Activated CD8-positive, alpha-beta T cell treated with anti-CD3 and anti-CD28 coated beads, Interleukin-2, amount 10 ng/mL, durations not matched to agents 7 days and 5 days (primary cell): ENCODE data around the gene BTLA. TPM values are rescaled to one million over a fixed set of nuclear protein-coding genes. Genes with fewer than 3 reads are reported as not detected.
"Not testable (repeated sequence)": the region's sequence is repeated elsewhere in the genome, so short reads cannot be mapped to it uniquely, and the experiment has no call there.

Source experiments
- ATAC-seq: fragments of 150-1000 bp; cut with Tn5 transposase; one replicate; pipeline ENCODE4 v1.10.0; 2021; ENCODE audit warnings: moderate library complexity
- CTCF ChIA-PET: fragments of 350-600 bp; sonication (Branson Sonifier 250); formaldehyde crosslinking; loops from one replicate; lab custom pipeline; 2021; ENCODE audit warnings: antibody characterized with exemption; lab: Charles Lee
- POLR2A ChIA-PET: fragments of 350-600 bp; sonication (Branson Sonifier 250); formaldehyde crosslinking; loops from one replicate; lab custom pipeline; 2021; ENCODE audit warnings: antibody characterized with exemption; lab: Charles Lee
- DNase-seq: peaks from one replicate; pipeline ENCODE4 v3.0.0-alpha.2; 2020
- H3K27ac Mint-ChIP-seq: one replicate; pipeline ENCODE4 v1.8.0; 2021; ENCODE audit warnings: mild to moderate bottlenecking, mixed read lengths
- H3K27me3 Mint-ChIP-seq: one replicate; pipeline ENCODE4 v1.8.0; 2021; ENCODE audit warnings: low read depth, mixed read lengths
- H3K36me3 Mint-ChIP-seq: one replicate; pipeline ENCODE4 v1.8.0; 2021; ENCODE audit warnings: low read depth, mixed read lengths
- H3K4me1 Mint-ChIP-seq: one replicate; pipeline ENCODE4 v1.8.0; 2021; ENCODE audit warnings: low read depth, mixed read lengths
- H3K4me3 Mint-ChIP-seq: one replicate; pipeline ENCODE4 v1.8.0; 2021; ENCODE audit warnings: mild to moderate bottlenecking, mixed read lengths
- H3K9me3 Mint-ChIP-seq: one replicate; pipeline ENCODE4 v1.8.0; 2022; ENCODE audit warnings: mixed read lengths; ENCODE audit not compliant: insufficient read depth
- total RNA-seq, 2 experiments: library from RNA; stranded (reverse); gene quantifications; one replicate each; pipeline ENCODE4 v1.2.3, GENCODE V29; 2021

The BTLA gene
- total RNA-seq, 2 experiments from 2014 or later = 22.3 to 26.0 TPM

GRCh38 chr3:112508860-112509259, 9.6 kb upstream of the BTLA start:
- no peak overlapping the region for H3K4me3 Mint-ChIP-seq
- peaks cover 28% of the 10 kb centered on the region for H3K9me3 Mint-ChIP-seq
- H3K36me3 Mint-ChIP-seq = peaks cover 13% of the 10 kb centered on the region
- no peak overlapping the region for H3K27ac Mint-ChIP-seq
- CTCF ChIA-PET = no interaction called here
- ATAC-seq (no peak), DNase-seq (no peak)
- peaks cover 17% of the 10 kb centered on the region for H3K4me1 Mint-ChIP-seq
- POLR2A ChIA-PET = no interaction called here
- no peaks in the 10 kb centered on the region for H3K27me3 Mint-ChIP-seq

GRCh38 chr3:112508261-112508660, 9.0 kb upstream of the BTLA start:
- Mint-ChIP-seq H3K9me3 (peaks cover 28% of the 10 kb centered on the region), H3K4me3 (no peak overlapping the region), H3K36me3 (peaks cover 13% of the 10 kb centered on the region), H3K4me1 (peaks cover 16% of the 10 kb centered on the region), H3K27me3 (no peaks in the 10 kb centered on the region), H3K27ac (no peak overlapping the region)
- POLR2A ChIA-PET = no interaction called here
- DNase-seq (no peak), ATAC-seq (no peak)
- CTCF ChIA-PET = interaction anchor here (1.0 kb wide), 1 partner anchor 12 kb away, joined by 4 read pairs; no protein-coding TSS in a partner anchor

GRCh38 chr3:112505907-112506306, 6.6 kb upstream of the BTLA start:
- Mint-ChIP-seq H3K27me3 (no peaks in the 10 kb centered on the region), H3K27ac (no peak overlapping the region), H3K36me3 (peaks cover 5% of the 10 kb centered on the region), H3K4me1 (peaks cover 16% of the 10 kb centered on the region), H3K9me3 (peaks cover 25% of the 10 kb centered on the region), H3K4me3 (no peak overlapping the region)
- DNase-seq (no peak), ATAC-seq (no peak)
- ChIA-PET CTCF (interaction anchor here (1.7 kb wide), 1 partner anchor 394 kb away, joined by 6 read pairs; no protein-coding TSS in a partner anchor), POLR2A (no interaction called here)

- Mint-ChIP-seq H3K36me3 (peaks cover 5% of the 10 kb centered on the region), H3K27ac (no peak overlapping the region), H3K9me3 (peaks cover 13% of the 10 kb centered on the region), H3K27me3 (no peaks in the 10 kb centered on the region), H3K4me1 (peaks cover 30% of the 10 kb centered on the region), H3K4me3 (no peak overlapping the region)
- DNase-seq = no peak
- POLR2A ChIA-PET = no interaction called here
- CTCF ChIA-PET = interaction anchor here (1.1 to 1.8 kb wide), 4 partner anchors 9 to 171 kb away, joined by 3 to 7 read pairs (median 4); no protein-coding TSS in a partner anchor
- no peak for ATAC-seq
Measured at GRCh38 chr3:112504123-112504522, 4.9 kb upstream of the BTLA start.

GRCh38 chr3:112503304-112503972, 4.2 kb upstream of the BTLA start:
- no peak for ATAC-seq
- peaks cover 6% of the 10 kb centered on the region for H3K9me3 Mint-ChIP-seq

GRCh38 chr3:112500621-112501020, 1.3 kb upstream of the BTLA start:
- Mint-ChIP-seq H3K9me3 (peaks cover 3% of the 10 kb centered on the region), H3K27me3 (no peaks in the 10 kb centered on the region), H3K36me3 (peaks cover 18% of the 10 kb centered on the region), H3K4me1 (peaks cover 32% of the 10 kb centered on the region), H3K27ac (no peak overlapping the region), H3K4me3 (no peak overlapping the region)
- DNase-seq = no peak
- no peak for ATAC-seq
- ChIA-PET CTCF (interaction anchor here (1.6 to 3.5 kb wide), 6 partner anchors 11 to 364 kb away, joined by 3 to 15 read pairs (median 6); partner anchors contain the start of gene CD200), POLR2A (interaction anchor here (0.8 kb wide), 1 partner anchor 126 kb away, joined by 3 read pairs; no protein-coding TSS in a partner anchor)

More at GRCh38 chr3:112503304-112503972, 4.2 kb upstream of the BTLA start:
- Mint-ChIP-seq H3K36me3 (peaks cover 4% of the 10 kb centered on the region), H3K4me1 (peaks cover 30% of the 10 kb centered on the region), H3K27me3 (no peaks in the 10 kb centered on the region), H3K27ac (no peak overlapping the region), H3K4me3 (no peak overlapping the region)
- CTCF ChIA-PET = interaction anchor here (1.4 to 1.8 kb wide), 3 partner anchors 8 to 12 kb away, joined by 3 to 7 read pairs (median 4); no protein-coding TSS in a partner anchor
- POLR2A ChIA-PET = interaction anchor here (0.6 kb wide), 1 partner anchor 487 kb away, joined by 3 read pairs; the partner anchor contains the start of gene GTPBP8
- DNase-seq = no peak

- no peaks in the 10 kb centered on the region for H3K27me3 Mint-ChIP-seq
- DNase-seq (peak; percentile 30), ATAC-seq (no peak)
- peaks cover 54% of the 10 kb centered on the region for H3K4me1 Mint-ChIP-seq
- ChIA-PET POLR2A (interaction anchor here (0.7 to 2.0 kb wide), 4 partner anchors 9 to 165 kb away, joined by 3 to 7 read pairs (median 4); partner anchors contain the start of gene CD200), CTCF (interaction anchor here (0.6 to 3.5 kb wide), 11 partner anchors 8 to 362 kb away, joined by 3 to 15 read pairs (median 4); partner anchors contain the start of genes CD200 and SLC9C1)
- peak overlapping the region; percentile 90 for H3K27ac Mint-ChIP-seq
- peak overlapping the region; percentile 97 for H3K4me3 Mint-ChIP-seq
- H3K36me3 Mint-ChIP-seq = peaks cover 37% of the 10 kb centered on the region
- H3K9me3 Mint-ChIP-seq = peaks cover 2% of the 10 kb centered on the region
Measured at GRCh38 chr3:112497897-112498548, 1.2 kb downstream of the BTLA start.

GRCh38 chr3:112496366-112497067, 2.8 kb downstream of the BTLA start:
- peak overlapping the region; percentile 60 for H3K27ac Mint-ChIP-seq
- ATAC-seq (peak; percentile 16), DNase-seq (no peak)
- no peaks in the 10 kb centered on the region for H3K9me3 Mint-ChIP-seq
- no peaks in the 10 kb centered on the region for H3K27me3 Mint-ChIP-seq
- H3K4me3 Mint-ChIP-seq = peak overlapping the region; percentile 73
- CTCF ChIA-PET = interaction anchor here (1.2 to 1.6 kb wide), 4 partner anchors 11 to 385 kb away, joined by 3 to 4 read pairs (median 4); partner anchors contain the start of gene CD200
- peaks cover 70% of the 10 kb centered on the region for H3K4me1 Mint-ChIP-seq
- POLR2A ChIA-PET = interaction anchor here (1.1 kb wide), 1 partner anchor 20 kb away, joined by 3 read pairs; no protein-coding TSS in a partner anchor
- H3K36me3 Mint-ChIP-seq = peaks cover 44% of the 10 kb centered on the region

GRCh38 chr3:112494448-112494767, 4.9 kb downstream of the BTLA start:
- peaks cover 56% of the 10 kb centered on the region for H3K36me3 Mint-ChIP-seq
- H3K4me1 Mint-ChIP-seq = peaks cover 74% of the 10 kb centered on the region
- POLR2A ChIA-PET = interaction anchor here (1.3 kb wide), 1 partner anchor 67 kb away, joined by 3 read pairs; the partner anchor contains the start of genes ATG3 and SLC35A5
- H3K27me3 Mint-ChIP-seq, H3K4me3 Mint-ChIP-seq, H3K27ac Mint-ChIP-seq, ATAC-seq, H3K9me3 Mint-ChIP-seq, CTCF ChIA-PET, DNase-seq: not testable (repeated sequence)

- peaks cover 64% of the 10 kb centered on the region for H3K36me3 Mint-ChIP-seq
- ChIA-PET POLR2A (no interaction called here), CTCF (interaction anchor here (1.0 to 1.9 kb wide), 3 partner anchors 26 to 187 kb away, joined by 3 to 4 read pairs (median 3); no protein-coding TSS in a partner anchor)
- H3K27me3 Mint-ChIP-seq = no peaks in the 10 kb centered on the region
- DNase-seq = no peak
- ATAC-seq = no peak
- no peak overlapping the region for H3K4me3 Mint-ChIP-seq
- no peaks in the 10 kb centered on the region for H3K9me3 Mint-ChIP-seq
- H3K4me1 Mint-ChIP-seq = peaks cover 75% of the 10 kb centered on the region
- H3K27ac Mint-ChIP-seq = no peak overlapping the region
Measured at GRCh38 chr3:112492124-112492523, 7.1 kb downstream of the BTLA start.

- CTCF ChIA-PET = interaction anchor here (0.8 to 1.9 kb wide), 6 partner anchors 12 to 380 kb away, joined by 3 to 4 read pairs (median 4); no protein-coding TSS in a partner anchor
- H3K36me3 Mint-ChIP-seq = peaks cover 64% of the 10 kb centered on the region
Measured at GRCh38 chr3:112491373-112491772, 7.9 kb downstream of the BTLA start.

More at GRCh38 chr3:112491373-112491772, 7.9 kb downstream of the BTLA start:
- Mint-ChIP-seq H3K4me1 (peaks cover 70% of the 10 kb centered on the region), H3K4me3 (no peak overlapping the region), H3K27ac (peak overlapping the region; percentile 41), H3K9me3 (no peaks in the 10 kb centered on the region), H3K27me3 (no peaks in the 10 kb centered on the region)
- DNase-seq = no peak
- POLR2A ChIA-PET = no interaction called here
- no peak for ATAC-seq
